NCI-H226 (cell line): ENCODE measurements around the gene IFNG.

ENCODE experiments used
- DNase-seq: peaks from one replicate; pipeline ENCODE4 v3.0.0-alpha.2; 2015

Gene IFNG

GRCh38 chr12:68166317-68166831, 6.8 kb upstream of the IFNG start:
- DNase-seq = no peak

GRCh38 chr12:68163560-68164081, 4.1 kb upstream of the IFNG start:
- no peak for DNase-seq

- no peak for DNase-seq
These were observed 2.8 kb upstream of the IFNG start for GRCh38 chr12:68162374-68162773.

GRCh38 chr12:68158432-68158831, 1.1 kb downstream of the IFNG start:
- DNase-seq = peak; percentile 21

GRCh38 chr12:68157380-68157779, 2.2 kb downstream of the IFNG start:
- no peak for DNase-seq

- DNase-seq = no peak
These were observed 2.9 kb downstream of the IFNG start for GRCh38 chr12:68156636-68157035.

GRCh38 chr12:68154779-68155178, 4.8 kb downstream of the IFNG start:
- no peak for DNase-seq

GRCh38 chr12:68148261-68148951, 11.1 kb downstream of the IFNG start:
- no peak for DNase-seq

GRCh38 chr12:68140556-68140955, 19.0 kb downstream of the IFNG start:
- DNase-seq = no peak

GRCh38 chr12:68139941-68140340, 19.6 kb downstream of the IFNG start:
- no peak for DNase-seq

- DNase-seq = no peak
These were observed 20.5 kb downstream of the IFNG start for GRCh38 chr12:68139001-68139400.

GRCh38 chr12:68138480-68138879, 21.1 kb downstream of the IFNG start:
- no peak for DNase-seq

GRCh38 chr12:68137335-68137830, 22.2 kb downstream of the IFNG start:
- DNase-seq = no peak

- DNase-seq = no peak
These were observed 24.0 kb downstream of the IFNG start for GRCh38 chr12:68135520-68135919.

GRCh38 chr12:68131867-68132414, 27.6 kb downstream of the IFNG start:
- DNase-seq = no peak

GRCh38 chr12:68129979-68130378, 29.6 kb downstream of the IFNG start:
- no peak for DNase-seq

GRCh38 chr12:68122236-68122920, 37.2 kb downstream of the IFNG start:
- no peak for DNase-seq

- DNase-seq = no peak
These were observed 38.4 kb downstream of the IFNG start for GRCh38 chr12:68121143-68121542.

- no peak for DNase-seq
These were observed 39.8 kb downstream of the IFNG start for GRCh38 chr12:68119724-68120211.

GRCh38 chr12:68119250-68119649, 40.3 kb downstream of the IFNG start:
- no peak for DNase-seq

GRCh38 chr12:68118096-68118755, 41.3 kb downstream of the IFNG start:
- no peak for DNase-seq

- DNase-seq = no peak
These were observed 41.9 kb downstream of the IFNG start for GRCh38 chr12:68117661-68118060.

- no peak for DNase-seq
These were observed 44.3 kb downstream of the IFNG start for GRCh38 chr12:68115281-68115680.
